ENCODE results near the gene KLHL36. TPM values are rescaled to one million over a fixed set of nuclear protein-coding genes. Genes with fewer than 3 reads are reported as not detected.
A peak's percentile ranks its signal among the peaks of the same experiment; 100 is the strongest.
"Not testable (repeated sequence)": the region's sequence is repeated elsewhere in the genome, so short reads cannot be mapped to it uniquely, and the experiment has no call there.

KLHL36 gene
- total and polyA plus RNA-seq, 10 donors: 17.8 to 93.6 (median 66.9) TPM

DNA sequence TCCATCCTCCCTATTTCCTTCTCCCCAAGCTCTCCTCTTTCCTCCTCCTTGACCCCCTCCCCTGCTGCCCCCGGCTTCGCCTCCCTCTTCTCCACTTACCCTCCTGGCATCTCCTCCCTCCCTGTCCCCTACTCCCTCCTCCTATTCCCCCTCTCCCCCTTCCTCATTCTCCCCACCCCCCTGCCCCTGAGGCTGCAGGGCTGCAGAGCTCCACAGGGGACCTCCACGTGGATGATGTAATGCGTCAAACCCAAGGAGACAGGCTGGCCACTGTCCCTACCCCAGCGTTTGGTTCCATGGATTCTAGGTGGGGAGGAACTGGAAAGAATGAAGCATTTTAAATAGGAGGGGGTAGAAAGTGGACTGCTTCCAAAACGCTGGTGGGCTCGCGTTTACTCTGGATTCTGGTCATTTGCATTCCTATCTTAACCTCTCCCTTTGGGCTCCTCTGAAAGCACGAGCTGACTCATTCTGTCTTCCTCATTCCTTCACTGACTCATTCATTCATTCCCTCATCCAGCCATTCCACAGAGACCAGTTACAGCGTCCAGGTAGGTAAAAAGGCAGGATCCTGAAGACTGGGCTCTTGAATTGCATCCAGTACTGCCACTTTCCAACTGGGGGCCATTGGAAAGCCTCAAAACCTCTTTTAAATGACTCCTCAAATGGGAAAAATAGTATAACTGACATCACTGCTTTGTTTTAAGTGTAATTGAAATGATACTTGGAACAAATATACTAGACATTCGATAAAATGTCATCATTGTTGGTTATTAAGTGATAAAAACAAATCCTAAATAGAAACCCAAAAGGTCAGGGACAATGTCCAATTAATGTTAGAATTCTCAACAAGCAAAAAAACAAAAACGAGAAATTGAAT is 29.5 kb upstream of the KLHL36 start:
- peak; percentile 81 for DNase-seq
- Histone ChIP-seq H3K4me1 (peaks cover 21 to 85% (median 50%) of the 10 kb centered on the region in 6 donors), H3K36me3 (peaks cover 0 to 26% (median 2%) of the 10 kb centered on the region in 6 donors), H3K27me3 (replicated peaks in 1 of 7) (no peaks in the 10 kb centered on the region), H3K4me3 (peak overlapping the region in 2 of 8 donors; percentile 93 to 97), H3K27ac (peak overlapping the region in 5 of 8 donors; percentile 15 to 95 (median 93)), H3K9me3 (no peaks in the 10 kb centered on the region)
- intact Hi-C loops (cut with DNase I; ENCODE audit: low total_unique reads): loop anchor here (10.0 kb wide), 1 partner anchor 64 kb away; no protein-coding TSS in a partner anchor
- WGBS, 5 donors: 35 to 39% (median 36%) methylated on average over 12 of the region's 12 CpGs
- TF ChIP-seq CTCF (IDR thresholded peaks at IDR 0.05 in 8 of 11, conservative IDR thresholded peaks at IDR 0.05 in 3 of 11) (peak in 1 of 11 experiments; percentile 5), POLR2AphosphoS5 (IDR thresholded peaks at IDR 0.05) (no peak), POLR2A (IDR thresholded peaks at IDR 0.05) (no peak)

GRCh38 chr16:84620913-84621312 is 27.4 kb upstream of the KLHL36 start:
- DNase-seq; H3K9me3 ChIP-seq; H3K27me3 ChIP-seq (replicated peaks in 1 of 7); H3K4me3 ChIP-seq; H3K36me3 ChIP-seq; H3K27ac ChIP-seq: not testable (repeated sequence)
- peaks cover 5 to 64% (median 30%) of the 10 kb centered on the region in 6 donors for H3K4me1 ChIP-seq
- intact Hi-C loops (cut with DNase I; ENCODE audit: low total_unique reads): loop anchor here (5.0 kb wide), 3 partner anchors 101 to 116 kb away; no protein-coding TSS in a partner anchor
- WGBS, 5 donors: 74 to 89% (median 76%) methylated on average over 10 of the region's 10 CpGs

DNA sequence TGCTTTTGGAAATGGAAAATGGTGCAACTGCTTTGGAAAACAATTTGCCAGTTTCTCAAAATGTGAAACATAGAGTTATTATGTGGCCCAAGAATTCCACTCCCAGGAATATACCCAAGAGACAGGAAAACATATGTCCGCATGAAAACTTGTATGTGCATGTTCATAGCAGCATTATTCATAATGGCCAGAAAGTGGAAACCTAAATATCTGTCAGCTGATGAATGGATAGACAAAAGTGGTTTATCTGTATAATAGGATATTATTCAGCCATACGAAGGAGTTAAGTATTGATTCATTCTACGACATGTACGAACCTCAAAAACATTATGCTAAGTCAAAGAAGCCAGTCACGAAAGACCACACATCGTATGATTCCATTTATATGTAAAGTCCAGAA is 22.8 kb upstream of the KLHL36 start:
- no peak for DNase-seq
- H3K9me3 ChIP-seq: no peaks in the 10 kb centered on the region
- no peak overlapping the region for H3K27ac ChIP-seq
- no peaks in the 10 kb centered on the region for H3K36me3 ChIP-seq
- intact Hi-C loops (cut with DNase I; ENCODE audit: low total_unique reads): no loop called here
- H3K4me3 ChIP-seq: no peak overlapping the region
- 90 to 96% (median 95%) methylated on average over 6 of the region's 6 CpGs for WGBS, 5 donors
- H3K4me1 ChIP-seq: peaks cover 0 to 38% (median 18%) of the 10 kb centered on the region in 6 donors
- TF ChIP-seq POLR2AphosphoS5 (IDR thresholded peaks at IDR 0.05) (no peak), CTCF (IDR thresholded peaks at IDR 0.05 in 8 of 11, conservative IDR thresholded peaks at IDR 0.05 in 3 of 11) (no peak), POLR2A (IDR thresholded peaks at IDR 0.05) (no peak)
- no peaks in the 10 kb centered on the region for H3K27me3 ChIP-seq (replicated peaks in 1 of 7)

GRCh38 chr16:84628226-84628731 is 20.0 kb upstream of the KLHL36 start:
- H3K27me3 ChIP-seq (replicated peaks in 1 of 7): no peaks in the 10 kb centered on the region
- DNase-seq: no peak
- no peaks in the 10 kb centered on the region for H3K36me3 ChIP-seq
- TF ChIP-seq POLR2AphosphoS5 (IDR thresholded peaks at IDR 0.05) (no peak), CTCF (IDR thresholded peaks at IDR 0.05 in 8 of 11, conservative IDR thresholded peaks at IDR 0.05 in 3 of 11) (no peak), POLR2A (IDR thresholded peaks at IDR 0.05) (no peak)
- intact Hi-C loops (cut with DNase I; ENCODE audit: low total_unique reads): no loop called here
- peaks cover 0 to 42% (median 21%) of the 10 kb centered on the region in 6 donors for H3K4me1 ChIP-seq
- no peak overlapping the region for H3K27ac ChIP-seq
- H3K9me3 ChIP-seq: no peaks in the 10 kb centered on the region
- H3K4me3 ChIP-seq: no peak overlapping the region
- 66 to 70% (median 67%) methylated on average over 7 of the region's 7 CpGs for WGBS, 5 donors

Measured in spleen (tissue), 11 donors.